ENCODE data around the gene LMTK3. TPM values are rescaled to one million over a fixed set of nuclear protein-coding genes. Genes with fewer than 3 reads are reported as not detected.

LMTK3 gene
- total and polyA plus RNA-seq, 2 of the 4 experiments (the other 2 are of a cell fraction), result 0.18 to 0.87 TPM

GRCh38 chr19:48473161-48473966 lies 38.3 kb downstream of the LMTK3 start:
- Histone ChIP-seq H3K9me1 (ENCODE audit: insufficient read depth, low read length) (peaks cover 8% of the 10 kb centered on the region; the same call in 1 of the 2 replicates), H3K9me3 (ENCODE audit: control insufficient read depth, insufficient read depth, low read length) (no peaks in the 10 kb centered on the region), H2BK15ac (ENCODE audit: low read depth, low read length) (no peak overlapping the region), H3K56ac (ENCODE audit: extremely low read depth, insufficient read depth, low read length) (no peak overlapping the region), H4K20me1 (ENCODE audit: insufficient read depth, low read length) (peaks cover 50% of the 10 kb centered on the region), H2BK5ac (ENCODE audit: low read depth, low read length, poor library complexity, severe bottlenecking) (no peak overlapping the region), H3K9ac (ENCODE audit: low read depth, low read length) (no peak overlapping the region), H4K8ac (ENCODE audit: low read depth in 2 of 2, low read length in 2 of 2) (no peak overlapping the region), H3K27ac (ENCODE audit: insufficient read depth, low read length) (no peak overlapping the region), H2AK9ac (replicated peaks; ENCODE audit: low read depth, low read length, poor library complexity) (no peak overlapping the region), H3K79me1 (ENCODE audit: low read depth in 1 of 2, low read length in 2 of 2) (peaks cover 27 to 65% of the 10 kb centered on the region in 2 experiments), H2BK120ac (ENCODE audit: low read depth, low read length) (no peak overlapping the region), H3K23ac (ENCODE audit: low read depth, low read length) (no peak overlapping the region), H3K18ac (ENCODE audit: low read depth, low read length) (no peak overlapping the region), H2BK20ac (ENCODE audit: low read depth, low read length) (no peak overlapping the region), H3K4ac (ENCODE audit: low read depth, low read length) (no peak overlapping the region), H3K36me3 (ENCODE audit: control insufficient read depth, insufficient read depth, low read length) (peaks cover 75% of the 10 kb centered on the region), H2AFZ (replicated peaks; ENCODE audit: low read length, poor library complexity) (no peak overlapping the region), H3K14ac (replicated peaks; ENCODE audit: low read depth, low read length) (no peak overlapping the region), H3K4me3 (ENCODE audit: insufficient read depth, low read depth, low read length) (no peak overlapping the region), H3K4me2 (ENCODE audit: low read depth, low read length) (no peak overlapping the region), H3K4me1 (ENCODE audit: control insufficient read depth, insufficient read depth, low read length) (no peaks in the 10 kb centered on the region), H4K5ac (ENCODE audit: low read depth, low read length) (no peak overlapping the region), H3K27me3 (ENCODE audit: control insufficient read depth, insufficient read depth, low read length) (no peaks in the 10 kb centered on the region), H4K91ac (ENCODE audit: insufficient read depth, low read depth, low read length) (no peak overlapping the region), H2AK5ac (ENCODE audit: low read depth, low read length) (no peak overlapping the region)
- POLR2A ChIA-PET (ENCODE audit: unreplicated experiment), result interaction anchor here (0.5 kb wide), 1 partner anchor 10 kb away, joined by 4 read pairs; no protein-coding TSS in a partner anchor
- in situ Hi-C loops (cut with MboI; ENCODE audit: low sequenced_read_pairs), result no loop called here
- CTCF ChIA-PET, result no interaction called here
- dilution Hi-C loops (cut with HindIII; ENCODE audit: low sequenced_read_pairs, unreplicated experiment), result no loop called here
- intact Hi-C loops (cut with micrococcal nuclease), result no loop called here
- 100% methylated on average over 4 of the region's 14 CpGs; no CpG with 5 or more reads in 1 of the 2 experiments for WGBS, 2 experiments (ENCODE audit: extremely low coverage in 2 of 2, insufficient read length in 1 of 2)
- TF ChIP-seq RFX5 (IDR thresholded peaks at IDR 0.05; ENCODE audit: low read depth, low read length), result no peak
- TF ChIP-seq, protein P1, sequence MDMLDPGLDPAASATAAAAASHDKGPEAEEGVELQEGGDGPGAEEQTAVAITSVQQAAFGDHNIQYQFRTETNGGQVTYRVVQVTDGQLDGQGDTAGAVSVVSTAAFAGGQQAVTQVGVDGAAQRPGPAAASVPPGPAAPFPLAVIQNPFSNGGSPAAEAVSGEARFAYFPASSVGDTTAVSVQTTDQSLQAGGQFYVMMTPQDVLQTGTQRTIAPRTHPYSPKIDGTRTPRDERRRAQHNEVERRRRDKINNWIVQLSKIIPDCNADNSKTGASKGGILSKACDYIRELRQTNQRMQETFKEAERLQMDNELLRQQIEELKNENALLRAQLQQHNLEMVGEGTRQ (IDR thresholded peaks at IDR 0.05; ENCODE audit: low read depth, low read length), result peak; percentile 26; the same call in 1 of the 2 replicates
- ATAC-seq (ENCODE audit: low read depth) (no peak), DNase-seq (no peak)
- no TSS peak for BruUV-seq (replicated peaks)

Data from IMR-90 (cell line).